Stimulated activated CD4-positive, alpha-beta T cell treated with anti-CD3 and anti-CD28 coated beads, Interleukin-4, amount 100 ng/mL, for 24 hours (primary cell): ENCODE results near the gene MYH11.

Experiments
- DNase-seq: peaks from one replicate; pipeline ENCODE4 v3.0.0-alpha.2; 2020

MYH11 gene

GRCh38 chr16:15856901-15857698 lies at the start of gene MYH11:
Gene MYH11 (minus strand): TSS chr16:15857028. CDS start chr16:15838252, 18,776 bp downstream.
- DNase-seq: no peak

DNA sequence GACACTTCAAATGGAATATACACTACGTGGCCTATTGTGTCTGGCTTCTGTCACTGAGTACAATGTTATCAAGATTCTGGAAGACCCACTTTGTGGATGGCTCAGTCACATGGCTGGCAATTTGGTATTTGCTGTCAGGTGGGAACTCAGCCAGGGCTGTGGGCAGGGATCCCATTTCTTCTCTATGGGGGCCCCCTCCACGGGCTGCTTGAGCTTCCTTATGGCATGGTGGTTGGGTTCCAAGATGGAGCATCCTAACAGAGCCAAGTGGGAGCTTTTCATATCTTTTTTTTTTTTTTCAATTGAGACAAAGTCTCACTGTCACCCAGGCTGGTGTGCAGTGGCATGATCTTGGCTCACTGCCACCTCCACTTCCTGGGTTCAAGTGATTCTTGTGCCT lies 49.6 kb upstream of the MYH11 start:
- DNase-seq: no peak

DNA sequence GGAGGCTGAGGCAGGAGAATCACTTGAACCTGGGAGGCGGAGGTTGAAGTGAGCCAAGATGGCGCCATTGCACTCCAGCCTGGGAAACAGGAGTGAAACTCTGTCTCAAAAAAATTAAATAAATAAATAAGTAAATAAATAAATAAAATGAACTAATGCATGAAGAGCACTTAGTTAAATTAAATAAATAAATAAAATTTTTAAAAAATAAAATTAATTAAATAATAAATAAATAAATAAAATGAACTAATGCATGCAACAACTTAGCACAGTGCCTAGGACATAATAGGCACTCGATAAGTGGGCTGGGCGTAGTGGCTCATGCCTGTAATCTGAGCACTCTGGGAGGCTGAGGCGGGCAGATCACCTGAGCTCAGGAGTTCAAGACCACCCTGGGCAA lies 47.1 kb upstream of the MYH11 start:
- DNase-seq: no peak

- DNase-seq: no peak
Observed at GRCh38 chr16:15900901-15901500, 44.2 kb upstream of the MYH11 start.

DNA sequence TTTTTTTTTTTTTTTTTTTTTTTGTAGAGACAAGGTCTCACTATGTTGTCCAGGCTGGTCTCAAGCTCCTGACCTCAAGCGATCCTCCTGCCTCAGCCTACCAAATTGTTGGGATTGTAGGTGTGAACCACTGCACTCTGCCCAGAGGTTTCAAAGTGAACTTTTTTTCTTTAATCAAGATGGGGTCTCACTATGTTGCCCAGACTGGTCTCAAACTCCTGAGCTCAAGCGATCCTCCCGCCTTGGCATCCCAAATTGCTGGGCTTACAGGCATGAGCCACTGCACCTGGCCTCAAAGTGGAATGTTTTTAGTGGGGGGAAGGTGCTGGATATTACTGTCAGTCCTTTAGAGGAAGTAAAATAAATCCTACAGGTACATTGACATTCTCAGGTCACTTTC lies 43.5 kb upstream of the MYH11 start:
- DNase-seq: no peak

DNA sequence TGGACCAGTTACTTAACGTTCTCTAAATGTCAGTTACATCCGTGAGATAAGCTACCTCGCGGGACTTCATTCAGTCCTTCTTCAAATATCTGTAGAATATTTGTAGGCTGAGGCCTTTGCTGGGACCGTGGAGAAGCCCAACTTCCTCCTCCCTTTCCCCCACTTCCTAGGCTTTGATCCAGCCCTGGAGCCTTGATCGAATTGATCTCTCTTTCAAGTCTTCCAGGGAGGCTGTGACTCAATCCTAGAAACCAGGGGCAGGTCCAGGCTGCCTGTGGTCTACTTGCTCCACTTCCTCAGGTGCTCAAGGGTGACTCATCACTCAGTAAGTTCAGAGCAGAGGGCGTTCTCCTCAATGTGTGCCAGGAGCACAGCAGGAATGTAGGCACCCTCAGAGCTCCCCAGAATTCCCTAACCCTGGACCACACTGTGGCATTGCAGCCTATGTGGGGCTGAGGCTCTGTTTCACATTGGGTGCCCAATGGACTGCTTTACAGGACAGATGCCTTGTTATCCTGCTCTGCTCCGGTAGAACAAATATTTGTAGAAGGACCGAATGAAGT lies 42.8 kb upstream of the MYH11 start:
- peak; percentile 27 for DNase-seq

GRCh38 chr16:15898654-15899053 lies 41.8 kb upstream of the MYH11 start:
- DNase-seq: no peak

DNA sequence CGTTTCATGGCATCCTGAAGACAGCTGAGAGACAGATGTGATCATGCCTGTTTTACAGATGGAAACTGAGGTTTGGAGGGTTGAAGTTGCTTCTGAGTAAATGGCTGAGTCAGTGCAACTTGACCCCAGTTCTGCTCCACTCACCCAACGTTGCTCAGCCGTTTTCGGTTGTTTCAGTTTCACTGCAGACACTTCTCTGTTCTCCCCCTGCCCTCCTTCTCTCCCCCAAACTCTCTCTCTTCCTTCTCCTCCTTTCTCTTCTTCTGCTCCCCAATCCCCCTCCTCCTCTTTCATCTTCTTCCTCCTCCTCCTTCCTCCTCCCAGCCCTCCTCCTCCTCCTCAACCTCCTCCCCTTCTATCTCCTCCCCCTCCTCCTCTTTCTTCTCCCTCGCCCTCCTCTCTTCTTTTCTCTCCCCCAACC lies 41.0 kb upstream of the MYH11 start:
- DNase-seq: peak; percentile 48

DNA sequence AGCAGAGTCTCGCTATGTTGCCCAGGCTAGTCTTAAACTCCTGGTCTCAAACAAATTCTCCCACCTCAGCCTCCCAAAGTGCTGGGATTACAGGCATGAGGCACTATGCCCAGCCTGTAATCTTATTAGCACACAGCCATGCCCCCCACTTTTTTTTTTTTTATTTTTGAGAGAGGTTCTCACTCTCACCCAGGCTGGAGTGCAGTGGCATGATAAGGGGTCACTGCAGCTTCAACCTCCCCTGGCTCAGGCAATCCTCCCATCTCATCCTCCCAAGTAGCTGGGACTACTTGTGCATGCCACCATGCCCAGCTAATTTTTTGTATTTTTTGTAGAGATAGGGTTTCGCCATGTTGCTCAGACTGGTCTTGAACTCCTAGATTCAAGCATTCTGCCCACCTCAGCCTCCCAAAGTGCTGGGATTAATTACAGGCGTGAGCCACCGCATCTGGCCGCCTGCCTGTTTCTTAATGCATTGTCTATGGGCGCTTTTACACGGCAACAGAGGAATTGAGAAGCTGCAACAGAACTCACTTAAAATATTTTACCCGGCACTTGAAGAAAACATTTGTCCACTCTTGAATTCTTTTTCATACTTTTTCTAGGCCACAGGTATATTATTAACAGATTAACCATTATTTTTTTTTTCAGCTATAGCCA lies 40.4 kb upstream of the MYH11 start:
- DNase-seq: no peak

GRCh38 chr16:15894571-15895374 lies 37.9 kb upstream of the MYH11 start:
- no peak for DNase-seq

- no peak for DNase-seq
Observed at GRCh38 chr16:15891508-15891907, 34.7 kb upstream of the MYH11 start.

DNA sequence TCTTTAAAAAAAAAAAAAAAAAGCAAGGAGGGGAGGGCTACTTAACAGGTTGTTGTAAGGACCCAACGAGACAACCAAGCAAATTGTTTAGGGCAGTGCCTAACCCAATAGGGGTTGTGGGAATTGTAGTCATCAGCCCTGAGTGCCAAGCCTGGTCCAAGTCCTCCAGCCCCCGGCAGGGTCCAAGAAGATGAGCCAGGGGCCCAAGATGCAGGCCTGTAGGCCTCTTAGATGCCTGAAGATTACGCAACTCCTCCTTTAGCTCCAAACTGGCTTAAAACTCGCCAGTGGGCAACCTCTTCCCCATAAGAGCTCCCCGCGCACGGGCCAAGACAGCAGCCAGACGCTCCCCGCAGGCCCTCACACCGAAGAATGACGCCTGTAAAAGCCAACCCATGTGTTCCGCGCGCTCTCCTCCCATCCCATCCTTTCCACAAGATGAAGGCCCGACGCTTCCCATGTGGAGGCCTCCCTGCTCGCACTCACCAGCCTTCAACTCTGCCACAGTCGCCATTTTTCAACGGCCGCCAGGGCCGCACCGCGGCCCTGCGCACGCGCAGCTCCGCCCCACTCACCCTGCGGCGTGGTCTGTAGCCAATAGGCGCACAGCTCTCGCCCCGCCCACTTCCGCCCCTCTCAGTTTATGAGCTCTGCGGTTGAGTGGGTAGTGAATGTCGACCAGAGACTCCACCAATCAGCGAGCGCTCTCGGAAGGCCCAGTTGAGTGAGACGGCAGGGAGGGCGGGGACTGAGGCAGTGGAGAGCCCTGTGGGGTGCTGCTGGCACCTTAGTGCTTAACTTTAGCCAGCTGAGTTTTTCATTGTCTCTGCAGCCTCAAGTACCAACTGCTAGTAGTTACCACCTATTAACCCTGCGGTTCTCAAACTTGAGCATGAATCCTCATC lies 31.5 kb upstream of the MYH11 start, which contains the start of gene CEP20:
TSS of gene CEP20 (minus strand) at position 532 of the 905 bp plus-strand sequence. CDS start at position 514, 18 bp downstream.
- peak; percentile 100 for DNase-seq

DNA sequence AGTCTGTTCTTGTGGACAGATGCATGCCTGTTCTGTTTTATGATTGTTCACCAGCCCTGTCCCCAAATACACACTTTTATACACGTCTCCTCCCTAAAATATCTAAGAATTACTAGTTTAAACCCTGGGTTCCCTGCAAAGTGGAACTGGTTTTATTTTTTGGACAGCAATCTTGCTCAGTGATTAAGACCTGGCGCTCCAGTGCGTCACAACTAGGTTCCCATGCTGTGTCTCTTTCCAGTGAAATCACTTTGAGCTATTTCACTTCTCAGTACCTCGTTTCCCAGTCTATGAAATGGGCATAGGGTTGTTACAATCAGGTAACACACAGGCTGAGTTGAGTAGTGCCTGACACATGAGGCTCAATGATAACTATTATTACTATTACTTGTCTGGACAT lies 30.5 kb upstream of the MYH11 start:
- no peak for DNase-seq

DNA sequence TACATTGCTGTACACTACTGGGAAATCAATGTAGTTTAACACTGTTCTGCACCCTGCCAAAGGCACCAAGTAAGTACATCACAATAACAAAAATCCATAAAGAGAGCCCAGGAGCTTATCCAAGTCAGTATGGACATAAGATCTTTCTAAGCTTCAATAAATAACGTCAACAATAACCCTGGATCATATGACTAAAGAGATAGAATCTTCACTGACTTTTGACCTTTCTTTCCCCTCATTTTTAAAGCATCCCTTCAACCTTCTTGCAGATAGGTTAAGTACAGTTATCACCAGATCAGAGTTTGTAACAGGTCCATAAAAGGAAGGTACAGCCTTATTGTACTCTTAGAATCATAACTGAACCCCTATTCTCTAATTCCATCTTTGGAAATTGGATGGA lies 29.2 kb upstream of the MYH11 start:
- no peak for DNase-seq

DNA sequence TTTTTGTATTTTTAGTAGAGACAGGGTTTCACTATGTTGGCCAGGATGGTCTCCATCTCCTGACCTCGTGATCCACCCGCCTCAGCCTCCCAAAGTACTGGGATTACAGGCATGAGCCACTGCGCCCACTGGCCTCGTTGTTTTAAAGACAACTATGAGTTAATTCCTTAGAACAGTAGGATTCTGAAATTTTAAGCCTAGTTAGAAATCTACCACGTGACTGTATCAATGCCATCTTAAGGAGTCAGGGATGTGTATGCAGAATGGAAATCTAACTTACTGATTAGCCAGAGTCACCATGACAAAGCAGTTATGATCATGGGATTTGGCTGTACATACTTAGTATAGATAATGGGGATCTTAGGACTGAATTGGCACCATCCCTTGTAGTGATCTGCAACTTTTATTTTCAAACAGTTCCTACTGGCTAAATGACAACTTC lies 28.8 kb upstream of the MYH11 start:
- no peak for DNase-seq

GRCh38 chr16:15882563-15882962 lies 25.7 kb upstream of the MYH11 start:
- no peak for DNase-seq

DNA sequence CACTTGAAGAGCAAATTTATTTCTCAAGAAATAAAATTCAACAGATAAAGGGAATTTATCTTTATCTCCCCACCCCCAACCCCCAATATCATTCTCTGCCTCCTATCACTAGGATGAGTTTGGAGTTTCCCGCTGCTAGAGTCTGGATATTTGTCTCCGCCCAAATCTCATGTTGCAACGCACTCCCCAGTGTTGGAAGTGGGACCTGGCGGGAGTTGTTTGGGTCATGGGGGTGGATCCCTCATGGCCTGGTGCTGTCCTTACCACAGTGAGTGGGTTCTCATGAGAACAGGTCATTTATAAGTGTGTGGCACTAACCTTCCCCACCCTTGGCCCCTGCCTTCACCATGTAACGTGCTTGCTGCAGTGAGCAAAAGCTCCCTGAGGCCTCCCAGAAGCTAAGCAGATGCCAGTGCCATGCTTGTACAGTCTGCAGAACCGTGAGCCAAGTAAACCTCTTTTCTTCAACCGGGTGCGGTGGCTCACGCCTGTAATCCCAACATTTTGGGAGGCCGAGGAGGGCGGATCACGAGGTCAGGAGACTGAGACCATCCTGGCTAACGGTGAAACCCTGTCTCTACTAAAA lies 25.1 kb upstream of the MYH11 start:
- no peak for DNase-seq

DNA sequence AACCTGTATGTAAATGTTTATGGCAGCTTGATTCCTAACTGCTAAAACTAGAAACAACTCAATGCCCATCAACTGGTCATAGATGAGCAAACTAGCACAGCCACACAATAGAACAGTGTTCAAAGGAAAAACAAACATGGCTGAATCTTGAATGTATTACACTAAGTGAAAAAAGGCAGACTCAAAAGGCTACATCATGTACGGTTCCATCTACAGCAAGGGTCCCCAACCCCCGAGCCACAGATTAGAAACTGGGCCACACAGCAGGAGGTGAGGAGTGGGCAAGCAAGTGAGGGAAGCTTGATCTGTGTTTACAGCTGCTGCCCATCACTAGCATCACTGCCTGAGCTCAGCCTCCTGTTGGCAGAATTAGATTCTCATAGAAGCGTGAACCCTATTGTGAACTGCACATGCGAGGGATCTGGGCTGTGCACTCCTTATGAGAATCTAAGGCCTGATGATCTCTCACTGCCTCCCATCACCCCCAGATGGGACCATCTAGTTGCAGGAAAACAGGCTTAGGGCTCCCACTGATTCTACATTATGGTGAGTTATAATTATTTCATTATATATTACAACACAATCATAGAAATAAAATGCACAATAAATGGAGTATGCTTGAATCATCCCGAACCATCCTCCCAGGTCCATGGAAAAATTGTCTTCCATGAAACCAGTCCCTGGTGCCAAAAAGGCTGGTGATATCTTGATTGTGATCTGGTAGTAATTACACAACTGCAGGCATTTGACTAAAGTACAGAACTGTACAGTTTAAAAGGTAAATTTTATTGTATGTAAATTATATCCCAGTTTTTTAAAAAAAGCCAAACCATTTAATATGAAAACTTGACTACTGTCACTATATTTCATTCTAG lies 23.8 kb upstream of the MYH11 start:
- no peak for DNase-seq

DNA sequence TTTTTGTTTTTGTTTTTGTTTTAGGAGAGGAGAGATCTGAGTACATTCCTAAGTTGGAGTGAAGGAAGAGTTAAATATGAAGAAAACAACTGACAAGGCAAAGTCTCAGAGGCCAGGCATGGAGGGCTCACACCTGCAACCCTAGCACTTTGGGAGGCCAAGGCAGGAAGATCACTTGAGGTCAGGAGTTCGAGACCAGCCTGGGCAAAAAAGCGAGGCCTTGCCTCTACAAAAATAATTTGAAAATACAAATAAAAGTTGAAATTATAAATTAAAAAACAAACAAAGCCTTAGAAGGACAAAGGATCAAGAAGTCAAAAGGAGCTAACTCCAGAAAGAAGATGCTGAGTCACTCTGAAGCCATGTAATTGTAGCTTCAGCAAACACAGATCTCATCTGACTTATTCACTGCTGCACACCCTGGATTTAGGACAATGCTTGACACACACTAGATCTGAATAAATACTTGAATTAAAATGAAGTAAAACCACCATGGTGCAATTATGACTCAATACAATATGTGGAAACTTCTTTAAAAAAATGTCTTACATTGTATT lies 22.5 kb upstream of the MYH11 start:
- DNase-seq: no peak

DNA sequence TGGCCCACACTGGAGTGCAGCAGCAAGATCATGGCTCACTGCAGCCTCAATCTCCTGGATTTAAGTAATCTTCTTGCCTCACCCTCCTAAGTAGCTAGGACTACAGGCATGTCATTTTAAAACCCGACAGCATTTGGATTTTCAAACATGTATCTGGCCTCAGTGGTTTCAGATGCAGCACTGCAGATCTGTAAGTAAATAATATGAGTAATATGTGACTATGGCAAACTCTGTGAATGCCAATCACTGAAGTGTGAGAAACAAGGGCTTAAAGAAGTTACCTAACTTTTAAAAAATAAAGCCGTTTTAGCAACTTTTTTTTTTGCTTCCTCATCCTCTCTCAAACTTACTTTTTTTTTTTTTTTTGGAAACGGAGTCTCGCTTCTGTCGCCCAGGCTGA lies 19.7 kb upstream of the MYH11 start:
- no peak for DNase-seq
